ENCODE measurements around the gene MCU. TPM values are rescaled to one million over a fixed set of nuclear protein-coding genes. Genes with fewer than 3 reads are reported as not detected.
A peak's percentile ranks its signal among the peaks of the same experiment; 100 is the strongest.

Gene MCU
- total RNA-seq, 1 donor = 42.7 TPM

- H3K27me3 ChIP-seq (ENCODE audit: insufficient read depth, low read length) = no peaks in the 10 kb centered on the region
- no peaks in the 10 kb centered on the region for H3K9me3 ChIP-seq (ENCODE audit: low read depth, low read length)
- no peaks in the 10 kb centered on the region for H3K36me3 ChIP-seq (ENCODE audit: insufficient read depth, low read length)
- H3K79me2 ChIP-seq (ENCODE audit: insufficient read depth, low read length) = peaks cover 25% of the 10 kb centered on the region
- peak overlapping the region; percentile 6 for H3K4me3 ChIP-seq (ENCODE audit: insufficient read depth, low read length)
- peak overlapping the region; percentile 31 for H3K27ac ChIP-seq (ENCODE audit: low read depth, low read length)
- H3K4me1 ChIP-seq (ENCODE audit: insufficient read depth, low read length) = peaks cover 26% of the 10 kb centered on the region
- DNase-seq (ENCODE audit: insufficient read length, low spot score, missing footprints) = no peak
- H4K20me1 ChIP-seq (ENCODE audit: insufficient read depth, low read length) = no peaks in the 10 kb centered on the region
- peak overlapping the region; percentile 62 for H3K4me2 ChIP-seq (ENCODE audit: insufficient read depth, low read length)
- no peak for TF ChIP-seq CTCF (IDR thresholded peaks at IDR 0.05; ENCODE audit: extremely low read depth, low read depth, low read length)
- H2AFZ ChIP-seq (ENCODE audit: low read length) = no peak overlapping the region
Measured at GRCh38 chr10:72812415-72812752, 120.4 kb downstream of the MCU start.

DNA sequence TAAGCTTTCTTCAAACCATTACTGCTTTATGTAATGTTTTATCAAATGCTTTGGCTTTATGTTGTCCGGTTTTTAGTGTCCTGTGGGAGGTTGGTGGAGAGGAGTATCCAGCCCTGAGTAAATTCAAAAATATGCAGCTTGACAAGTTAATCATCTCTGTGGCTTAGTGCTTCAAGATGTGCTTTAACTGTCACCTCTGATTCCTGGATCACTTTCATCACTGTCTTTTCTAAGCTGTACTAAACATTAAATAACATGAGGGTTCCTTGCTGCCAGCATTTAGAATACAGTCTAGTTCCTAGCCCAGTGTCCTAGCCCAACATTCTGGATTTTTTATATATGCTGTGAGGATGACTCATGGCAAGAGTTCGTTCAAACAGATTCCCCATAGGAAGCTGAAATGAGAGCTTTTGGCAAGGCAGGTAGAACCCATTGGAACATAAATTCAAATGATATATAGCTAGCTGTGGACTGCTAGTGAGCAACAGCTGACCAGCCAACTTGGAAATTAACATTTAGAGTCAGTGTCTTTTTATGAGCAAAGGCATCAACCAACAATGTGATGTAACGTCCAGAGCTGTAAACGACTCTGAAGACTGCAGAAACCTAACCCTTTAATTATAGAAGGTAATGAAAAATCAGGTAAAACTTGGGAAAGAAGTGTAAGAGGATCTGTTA, 120.9 kb downstream of the MCU start:
- no peaks in the 10 kb centered on the region for H3K27me3 ChIP-seq (ENCODE audit: insufficient read depth, low read length)
- H3K4me1 ChIP-seq (ENCODE audit: insufficient read depth, low read length) = peaks cover 26% of the 10 kb centered on the region
- peak; percentile 49 for DNase-seq (ENCODE audit: insufficient read length, low spot score, missing footprints)
- H3K4me3 ChIP-seq (ENCODE audit: insufficient read depth, low read length) = peak overlapping the region; percentile 6
- TF ChIP-seq CTCF (IDR thresholded peaks at IDR 0.05; ENCODE audit: extremely low read depth, low read depth, low read length) = no peak
- no peak overlapping the region for H2AFZ ChIP-seq (ENCODE audit: low read length)
- no peaks in the 10 kb centered on the region for H4K20me1 ChIP-seq (ENCODE audit: insufficient read depth, low read length)
- no peaks in the 10 kb centered on the region for H3K36me3 ChIP-seq (ENCODE audit: insufficient read depth, low read length)
- H3K27ac ChIP-seq (ENCODE audit: low read depth, low read length) = peak overlapping the region; percentile 31
- peaks cover 29% of the 10 kb centered on the region for H3K79me2 ChIP-seq (ENCODE audit: insufficient read depth, low read length)
- peak overlapping the region; percentile 62 for H3K4me2 ChIP-seq (ENCODE audit: insufficient read depth, low read length)
- H3K9me3 ChIP-seq (ENCODE audit: low read depth, low read length) = no peaks in the 10 kb centered on the region

- Histone ChIP-seq H4K20me1 (ENCODE audit: insufficient read depth, low read length) (no peaks in the 10 kb centered on the region), H3K4me2 (ENCODE audit: insufficient read depth, low read length) (peak overlapping the region; percentile 3), H3K79me2 (ENCODE audit: insufficient read depth, low read length) (peaks cover 27% of the 10 kb centered on the region), H3K4me1 (ENCODE audit: insufficient read depth, low read length) (peaks cover 26% of the 10 kb centered on the region), H2AFZ (ENCODE audit: low read length) (no peak overlapping the region), H3K4me3 (ENCODE audit: insufficient read depth, low read length) (no peak overlapping the region), H3K9me3 (ENCODE audit: low read depth, low read length) (no peaks in the 10 kb centered on the region), H3K27ac (ENCODE audit: low read depth, low read length) (no peak overlapping the region), H3K36me3 (ENCODE audit: insufficient read depth, low read length) (no peaks in the 10 kb centered on the region), H3K27me3 (ENCODE audit: insufficient read depth, low read length) (no peaks in the 10 kb centered on the region)
- no peak for TF ChIP-seq CTCF (IDR thresholded peaks at IDR 0.05; ENCODE audit: extremely low read depth, low read depth, low read length)
- peak; percentile 18 for DNase-seq (ENCODE audit: insufficient read length, low spot score, missing footprints)
Measured at GRCh38 chr10:72814099-72814790, 122.3 kb downstream of the MCU start.

- H3K36me3 ChIP-seq (ENCODE audit: insufficient read depth, low read length) = no peaks in the 10 kb centered on the region
- H3K4me1 ChIP-seq (ENCODE audit: insufficient read depth, low read length) = peaks cover 26% of the 10 kb centered on the region
- H3K4me3 ChIP-seq (ENCODE audit: insufficient read depth, low read length) = no peak overlapping the region
- H2AFZ ChIP-seq (ENCODE audit: low read length) = no peak overlapping the region
- no peak for DNase-seq (ENCODE audit: insufficient read length, low spot score, missing footprints)
- TF ChIP-seq CTCF (IDR thresholded peaks at IDR 0.05; ENCODE audit: extremely low read depth, low read depth, low read length) = no peak
- H4K20me1 ChIP-seq (ENCODE audit: insufficient read depth, low read length) = no peaks in the 10 kb centered on the region
- peaks cover 14% of the 10 kb centered on the region for H3K79me2 ChIP-seq (ENCODE audit: insufficient read depth, low read length)
- H3K27ac ChIP-seq (ENCODE audit: low read depth, low read length) = no peak overlapping the region
- no peaks in the 10 kb centered on the region for H3K27me3 ChIP-seq (ENCODE audit: insufficient read depth, low read length)
- no peaks in the 10 kb centered on the region for H3K9me3 ChIP-seq (ENCODE audit: low read depth, low read length)
- no peak overlapping the region for H3K4me2 ChIP-seq (ENCODE audit: insufficient read depth, low read length)
Measured at GRCh38 chr10:72816565-72816964, 124.6 kb downstream of the MCU start.

Measured in osteoblast (primary cell).